T-helper 1 cell treated with Interleukin-12 subunit alpha and Interleukin-12 subunit beta and Interleukin-4 antibody, amounts not matched to agents 30 μg/mL and 1 μg/mL, for 36 hours (primary cell): ENCODE measurements around the gene BRIP1.

Source experiments
- H3K27ac Mint-ChIP-seq: one replicate; pipeline ENCODE4 v1.8.0; 2021; ENCODE audit warnings: mild to moderate bottlenecking, mixed read lengths
- H3K27me3 Mint-ChIP-seq: one replicate; pipeline ENCODE4 v1.8.0; 2021; ENCODE audit warnings: low read depth, mixed read lengths
- H3K36me3 Mint-ChIP-seq: one replicate; pipeline ENCODE4 v1.8.0; 2021; ENCODE audit warnings: low read depth, mixed read lengths
- H3K4me1 Mint-ChIP-seq: one replicate; pipeline ENCODE4 v1.8.0; 2021; ENCODE audit warnings: low read depth, mixed read lengths
- H3K4me3 Mint-ChIP-seq: one replicate; pipeline ENCODE4 v1.8.0; 2021; ENCODE audit warnings: mild to moderate bottlenecking, moderate library complexity, mixed read lengths
- H3K9me3 Mint-ChIP-seq: one replicate; pipeline ENCODE4 v1.8.0; 2021; ENCODE audit warnings: mixed read lengths

The BRIP1 gene

DNA sequence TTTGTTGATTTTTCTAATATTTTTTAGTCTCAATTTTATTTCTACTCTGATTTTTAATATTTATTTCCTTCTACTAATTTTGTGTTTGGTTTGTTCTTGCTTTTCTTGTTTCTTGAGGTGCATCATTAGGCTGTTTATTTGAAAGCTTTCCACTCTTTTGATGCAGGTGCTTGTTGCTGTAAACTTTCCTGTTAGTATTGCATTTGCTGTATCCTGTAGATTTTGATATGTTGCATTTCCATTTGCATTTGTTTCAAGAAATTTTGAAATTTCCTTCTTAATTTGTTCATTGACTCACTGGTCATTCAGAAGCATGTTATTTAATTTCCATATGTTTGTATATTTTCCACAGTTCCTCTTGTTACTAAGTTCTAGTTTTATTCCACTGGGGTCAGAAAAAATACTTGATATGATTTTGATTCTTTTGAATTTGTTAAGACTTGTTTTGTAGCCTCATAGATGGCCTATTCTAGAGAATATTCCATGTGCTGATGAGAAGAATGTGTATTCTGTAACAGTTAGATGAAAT, 229.3 kb downstream of the BRIP1 start:
- no peak overlapping the region for H3K27ac Mint-ChIP-seq
- H3K27me3 Mint-ChIP-seq: peaks cover 71% of the 10 kb centered on the region

GRCh38 chr17:61632826-61633225, 230.5 kb downstream of the BRIP1 start:
- Mint-ChIP-seq H3K36me3 (peaks cover 2% of the 10 kb centered on the region), H3K27me3 (peaks cover 65% of the 10 kb centered on the region), H3K27ac (no peak overlapping the region), H3K4me3 (no peak overlapping the region), H3K4me1 (no peaks in the 10 kb centered on the region), H3K9me3 (peaks cover 9% of the 10 kb centered on the region)

More for the DNA sequence above, 229.3 kb downstream of the BRIP1 start:
- H3K36me3 Mint-ChIP-seq: peaks cover 2% of the 10 kb centered on the region
- no peak overlapping the region for H3K4me3 Mint-ChIP-seq
- peaks cover 9% of the 10 kb centered on the region for H3K9me3 Mint-ChIP-seq
- no peaks in the 10 kb centered on the region for H3K4me1 Mint-ChIP-seq

DNA sequence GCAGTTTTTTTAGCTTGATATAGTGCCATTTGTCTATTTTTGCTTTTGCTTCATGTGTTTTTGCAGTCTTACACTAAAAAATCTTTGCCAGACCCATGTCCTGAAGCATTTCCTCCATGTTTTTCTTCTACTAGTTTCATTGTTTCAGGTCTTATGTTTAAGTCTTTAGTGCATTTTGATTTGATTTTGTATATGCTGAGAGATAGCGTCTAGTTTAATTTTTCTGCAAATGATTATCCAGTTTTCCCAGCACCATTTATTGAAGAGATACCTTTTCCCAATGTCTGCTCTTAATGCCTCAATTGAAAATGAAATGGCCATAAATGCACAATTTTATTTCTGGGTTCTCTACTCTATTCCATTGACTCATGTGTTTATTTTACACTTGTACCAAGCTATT, 231.5 kb downstream of the BRIP1 start:
- H3K4me3 Mint-ChIP-seq: no peak overlapping the region
- H3K36me3 Mint-ChIP-seq: peaks cover 2% of the 10 kb centered on the region
- H3K9me3 Mint-ChIP-seq: peaks cover 9% of the 10 kb centered on the region
- peaks cover 62% of the 10 kb centered on the region for H3K27me3 Mint-ChIP-seq
- no peak overlapping the region for H3K27ac Mint-ChIP-seq
- no peaks in the 10 kb centered on the region for H3K4me1 Mint-ChIP-seq
